GM20431 (cell line): Measurements from ENCODE around the gene COL16A1.

Source experiments
- in situ Hi-C: fragments of 300-500 bp; cut with MseI, MboI; formaldehyde crosslinking; loops from one replicate; pipeline ENCODE4 v1.15.0; 2020; ENCODE audit warnings: low sequenced_read_pairs; ENCODE audit not compliant: unreplicated experiment

COL16A1 gene

DNA sequence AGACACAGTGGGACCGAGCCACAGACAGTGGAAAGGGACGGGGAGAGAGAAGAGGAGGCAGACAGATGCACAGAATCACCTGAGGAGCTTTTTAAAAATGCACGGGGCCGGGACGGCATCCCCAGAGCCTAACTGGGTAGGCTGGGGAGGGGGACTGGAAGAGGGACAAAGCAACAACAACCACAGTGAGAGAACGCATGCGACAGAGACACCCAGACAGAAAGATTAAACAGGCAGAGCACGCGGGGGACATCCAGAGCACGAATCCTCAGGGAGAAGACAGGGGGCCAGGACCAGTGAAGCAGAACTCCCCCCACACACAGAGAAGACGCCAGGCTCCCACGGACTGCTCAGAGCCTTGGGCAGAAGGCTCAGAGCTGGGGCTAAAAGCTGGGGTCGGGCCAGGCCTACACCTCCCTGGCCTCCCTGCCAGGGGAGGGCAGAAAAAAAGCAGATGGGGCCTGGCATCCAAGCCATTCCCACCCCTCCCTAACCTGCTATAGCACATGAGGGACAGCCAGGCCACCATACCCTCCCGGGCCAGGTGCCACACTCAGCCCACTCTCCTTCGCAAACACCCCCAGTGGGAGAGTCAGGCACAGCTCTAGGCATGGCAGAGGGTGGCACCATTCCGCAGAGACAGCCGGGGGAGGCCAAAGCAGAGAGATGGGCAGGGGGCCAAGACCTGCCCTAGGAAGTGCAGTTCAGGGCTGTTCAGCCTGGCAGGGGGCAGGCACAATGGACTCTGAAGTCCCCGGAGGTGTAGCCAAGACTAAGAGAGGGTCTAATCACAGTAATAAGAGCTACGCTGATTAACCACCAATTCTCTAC, 29.8 kb upstream of the COL16A1 start:
- in situ Hi-C loops, result no loop called here

DNA sequence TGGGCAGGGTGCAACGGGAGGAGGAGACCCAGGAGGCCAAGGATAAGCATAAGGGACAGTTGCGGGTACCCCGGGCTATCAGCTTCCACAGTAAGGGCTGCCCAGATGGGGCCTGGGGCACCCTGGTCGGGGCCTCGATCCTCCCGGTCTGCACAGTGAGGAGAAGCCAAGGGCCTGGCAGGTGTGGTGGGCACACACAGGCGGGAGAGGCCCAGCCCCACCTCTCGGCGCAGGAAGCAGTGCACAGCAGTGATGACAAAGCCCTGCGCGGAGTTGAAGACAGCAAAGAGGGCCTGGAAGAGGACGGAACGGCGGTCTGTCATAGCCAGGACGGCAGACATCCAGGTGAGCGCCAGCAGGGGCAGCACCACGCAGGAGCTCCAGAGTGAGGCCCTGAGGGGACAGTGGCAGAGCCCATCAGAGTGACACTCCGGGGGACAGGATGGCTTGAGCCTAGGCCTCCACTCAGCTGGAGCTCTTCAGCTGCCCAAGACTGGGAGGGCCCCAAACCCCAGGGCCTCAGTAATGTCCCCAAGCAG, 29.0 kb upstream of the COL16A1 start:
- in situ Hi-C loops, result no loop called here

DNA sequence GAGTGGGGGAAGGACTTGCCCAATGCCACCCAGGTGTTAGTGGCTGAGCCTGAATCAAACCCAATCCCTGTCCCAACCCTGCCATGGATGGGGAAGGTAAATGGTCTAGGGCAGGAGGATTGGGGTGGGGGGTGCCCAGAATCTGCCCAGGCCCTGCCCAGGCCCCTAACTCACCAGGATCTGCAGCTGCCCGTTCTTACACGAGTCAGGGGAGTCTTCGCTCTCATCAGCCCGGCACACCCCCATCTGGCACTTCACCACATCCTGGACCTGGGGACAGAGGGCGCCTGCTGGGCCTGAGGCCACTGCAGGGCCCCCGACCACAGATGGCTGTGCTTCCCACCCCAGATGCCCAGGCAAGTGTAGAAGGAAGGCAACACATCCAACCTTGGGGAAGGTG, 28.5 kb upstream of the COL16A1 start:
- in situ Hi-C loops, result no loop called here

DNA sequence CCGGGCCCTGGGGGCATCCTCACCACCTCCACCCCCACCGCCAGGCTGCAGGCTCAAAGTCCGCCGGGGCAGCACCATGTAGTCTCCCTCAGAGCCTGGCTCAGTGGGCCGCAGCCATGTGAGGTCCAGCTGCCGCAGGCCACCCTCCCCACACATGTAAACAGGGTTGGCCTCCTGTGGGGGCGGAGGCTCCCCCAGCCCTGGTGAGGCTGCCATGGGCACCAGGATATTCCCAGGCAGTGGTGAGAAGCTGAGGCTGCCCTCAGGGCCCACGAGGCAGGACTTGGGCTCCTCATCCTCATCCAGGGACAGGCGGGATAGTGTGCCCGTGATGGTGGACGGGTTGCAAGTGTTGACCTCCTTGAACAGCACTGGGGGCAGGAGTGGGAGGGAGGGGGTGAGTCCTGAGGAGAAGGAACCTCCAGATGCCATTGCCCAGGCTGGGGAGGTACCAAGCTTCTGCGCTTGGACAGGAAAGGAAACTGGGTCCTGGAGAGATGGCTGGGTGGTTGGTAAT, 27.3 kb upstream of the COL16A1 start:
- in situ Hi-C loops, result no loop called here

DNA sequence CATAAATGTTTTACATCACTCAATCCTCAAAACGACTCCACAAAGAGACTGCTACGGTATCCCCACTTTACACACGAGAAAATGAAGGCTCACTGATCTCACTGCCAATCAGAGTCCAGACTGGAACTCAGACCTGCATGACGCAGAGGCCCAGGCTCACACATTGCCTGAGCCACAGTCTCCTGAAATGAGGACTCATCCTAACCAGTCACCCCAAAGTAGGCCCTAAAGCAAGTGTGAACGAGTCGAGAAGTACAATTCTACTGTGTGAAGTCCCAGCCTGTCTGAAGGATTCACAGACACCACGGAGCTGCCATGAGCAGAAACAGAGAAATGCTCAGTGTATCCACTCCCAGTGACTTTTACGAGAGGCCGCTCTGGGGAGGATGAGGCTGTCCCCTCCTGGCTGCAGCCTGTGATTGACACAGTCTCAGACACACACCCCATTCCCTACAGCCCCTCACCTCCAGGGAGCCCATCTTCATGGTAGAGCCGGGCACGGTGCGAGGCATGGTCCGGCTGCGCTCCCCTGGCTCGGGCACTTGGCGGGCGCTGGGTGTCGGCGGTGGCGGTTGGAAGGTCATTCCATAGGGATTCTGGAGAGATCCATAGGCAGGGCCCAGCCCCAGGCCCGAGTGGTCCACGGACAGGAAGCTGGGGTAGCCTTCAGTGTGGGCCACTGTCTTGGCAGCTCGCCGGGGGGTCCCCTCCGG, 26.7 kb upstream of the COL16A1 start:
- in situ Hi-C loops, result no loop called here

DNA sequence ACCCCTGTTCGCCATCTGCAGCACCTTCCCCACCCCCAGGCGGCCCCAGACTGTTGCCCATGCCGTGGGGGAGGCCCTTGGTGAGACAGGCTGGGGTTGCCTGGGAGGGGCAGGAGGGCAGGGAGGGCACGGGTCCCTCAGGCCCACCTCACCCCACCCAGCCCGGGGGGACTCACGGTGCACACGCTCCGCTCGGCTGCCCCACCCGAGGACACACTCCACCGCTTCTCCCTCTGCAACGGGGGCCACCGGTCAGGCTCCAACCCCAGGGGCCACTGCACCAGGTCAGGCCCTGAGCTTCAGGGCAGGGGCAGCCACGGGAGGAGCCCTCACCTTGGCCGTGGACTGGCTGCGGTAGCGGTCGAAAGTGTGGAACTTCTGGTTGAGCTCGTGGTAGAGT, 24.0 kb upstream of the COL16A1 start:
- in situ Hi-C loops, result no loop called here

DNA sequence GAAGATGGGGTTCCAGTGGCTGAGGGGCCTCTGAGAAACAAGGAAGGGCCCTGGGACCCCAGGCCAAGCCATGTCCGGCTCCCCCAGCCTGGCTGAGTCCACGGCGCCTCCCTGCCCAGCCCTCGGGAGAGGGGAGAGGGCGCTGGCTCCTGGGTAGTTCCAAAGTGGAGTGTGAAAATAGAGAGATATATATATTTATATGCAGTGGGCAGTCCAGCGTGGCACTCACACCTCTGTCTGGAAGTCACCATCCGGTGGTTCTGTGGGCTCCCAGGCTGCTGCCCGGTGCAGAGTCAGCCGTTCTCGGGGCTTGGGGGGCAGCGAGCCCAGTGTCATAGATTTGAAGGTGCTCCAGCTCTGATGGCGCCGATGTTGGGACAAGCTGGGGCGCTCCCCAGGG, 23.4 kb upstream of the COL16A1 start:
- in situ Hi-C loops, result no loop called here

DNA sequence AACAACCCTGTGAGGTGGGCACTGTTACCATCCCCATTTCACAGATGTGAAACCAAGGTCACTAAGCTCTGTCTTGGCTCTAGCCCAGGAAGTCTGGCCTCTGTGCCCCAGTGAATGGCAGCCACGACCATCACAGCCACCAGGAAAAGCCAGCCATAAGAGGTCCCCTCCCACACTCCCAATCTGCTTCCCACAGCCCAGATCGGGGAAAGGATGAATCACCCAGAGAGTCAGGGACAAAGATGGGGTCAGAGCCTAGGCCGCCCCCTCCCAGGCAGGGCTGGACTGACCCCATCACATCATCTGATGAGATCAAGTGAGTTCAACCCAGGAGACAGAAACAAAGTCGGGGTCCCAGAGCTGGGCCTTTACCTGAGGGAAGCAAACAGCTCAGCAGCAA, 22.9 kb upstream of the COL16A1 start:
- in situ Hi-C loops, result no loop called here

DNA sequence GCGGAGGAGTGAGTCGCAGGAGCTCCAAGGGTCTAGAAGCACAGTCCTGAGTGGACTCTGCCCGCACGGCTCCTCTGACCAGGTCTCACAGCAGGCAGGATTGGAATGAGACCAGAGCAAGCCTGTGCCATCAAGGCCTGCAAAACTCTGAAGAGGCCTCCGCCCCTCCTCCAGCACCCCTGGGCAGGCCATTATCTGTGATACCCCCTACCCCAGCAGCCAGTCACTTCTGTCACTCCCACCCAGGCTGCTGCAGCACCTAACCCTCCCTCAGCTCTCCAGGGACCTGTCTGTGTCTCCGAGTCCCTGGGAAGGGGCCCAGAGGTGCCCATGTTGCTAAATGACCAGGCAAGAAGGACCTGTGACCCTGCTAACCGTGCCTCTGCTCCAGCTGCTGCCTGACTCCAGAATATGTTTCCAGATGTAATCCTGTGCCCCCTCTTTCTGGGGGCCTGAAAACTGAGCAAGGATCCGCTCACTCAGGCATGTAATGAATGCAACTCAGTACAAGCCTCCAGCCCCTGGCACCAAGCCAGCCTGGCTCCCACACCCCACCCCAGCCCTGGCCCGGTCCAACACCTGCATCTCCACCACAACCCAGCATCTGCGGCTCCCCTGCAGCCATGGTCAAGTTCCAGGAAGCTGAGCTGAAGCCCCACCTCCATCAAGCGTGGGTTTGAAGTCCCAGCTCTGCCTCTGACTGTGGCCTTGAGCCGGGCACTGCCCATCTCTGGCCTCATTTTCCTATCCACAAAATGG, 22.1 kb upstream of the COL16A1 start:
- in situ Hi-C loops, result no loop called here

DNA sequence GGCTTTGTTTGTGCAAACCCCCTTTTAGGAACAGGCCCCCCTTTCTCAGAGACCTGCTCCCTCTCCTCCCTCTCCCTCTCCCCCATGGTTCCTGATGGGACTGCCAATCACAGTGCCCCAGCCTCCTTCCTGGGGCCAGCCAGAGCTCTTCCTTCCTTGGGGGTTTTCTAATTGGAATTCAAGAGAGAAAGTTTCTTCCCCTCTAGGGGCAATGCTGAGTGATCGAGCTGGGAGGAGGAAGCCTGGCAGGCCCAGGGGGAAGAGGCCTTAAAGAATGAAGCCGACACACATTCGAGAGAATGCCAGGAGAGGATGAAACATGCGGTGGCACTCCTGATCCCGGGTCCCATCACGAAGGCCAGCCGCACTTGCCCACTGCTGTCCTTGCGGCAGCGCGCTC, 21.3 kb upstream of the COL16A1 start:
- in situ Hi-C loops, result no loop called here

DNA sequence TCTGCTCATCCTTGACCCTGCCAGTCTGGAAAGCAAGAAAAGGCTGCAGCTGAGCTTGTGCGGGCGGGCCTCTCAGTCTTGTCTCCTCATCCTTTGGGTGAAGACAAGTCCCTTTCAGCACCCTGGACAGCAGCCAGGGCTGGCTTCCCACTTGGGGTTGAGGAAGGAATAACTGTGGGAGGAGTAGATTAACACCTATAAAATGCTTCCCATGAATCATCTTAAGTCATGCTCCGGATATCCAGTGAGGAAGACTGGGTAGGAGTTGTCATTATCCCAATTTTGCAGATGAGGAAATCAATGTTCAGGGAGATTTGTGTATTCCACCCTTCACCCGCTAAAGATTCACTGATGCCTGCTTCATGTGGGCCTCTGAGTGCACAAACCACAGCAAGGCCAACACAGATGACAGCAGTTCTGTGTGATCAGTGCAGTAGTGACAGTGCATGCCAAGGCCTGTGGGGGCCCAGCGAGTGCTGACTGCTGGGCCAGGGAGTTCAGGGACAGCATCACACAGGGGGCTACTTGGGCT, 20.1 kb upstream of the COL16A1 start:
- in situ Hi-C loops, result no loop called here

DNA sequence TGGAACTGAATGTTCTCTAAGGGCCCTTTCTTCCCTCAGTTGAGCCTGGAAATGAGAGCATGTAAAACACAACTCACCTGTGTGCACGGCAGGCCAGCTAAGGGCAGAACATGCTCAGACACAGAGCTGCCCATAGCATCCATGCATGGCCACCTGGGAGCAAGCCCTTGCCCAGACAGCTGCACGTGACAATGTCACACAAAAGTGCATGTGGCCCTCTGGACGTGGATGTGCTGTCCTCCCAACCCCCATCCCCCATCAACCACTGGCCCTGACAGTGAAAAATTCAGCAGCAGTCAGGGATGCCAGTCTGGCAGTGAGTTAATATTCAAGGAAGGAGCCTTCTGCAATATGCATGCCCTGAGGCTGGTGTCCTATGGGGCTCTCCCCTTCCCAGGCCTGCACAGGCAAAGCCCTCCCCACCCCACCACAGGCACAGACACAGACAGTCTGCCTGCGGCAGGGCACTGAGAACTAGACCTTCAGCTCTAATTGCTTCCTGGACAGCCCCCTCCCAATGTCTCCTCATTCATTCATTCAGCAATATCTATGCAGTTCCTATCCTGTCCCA, 14.6 kb upstream of the COL16A1 start:
- in situ Hi-C loops, result no loop called here

DNA sequence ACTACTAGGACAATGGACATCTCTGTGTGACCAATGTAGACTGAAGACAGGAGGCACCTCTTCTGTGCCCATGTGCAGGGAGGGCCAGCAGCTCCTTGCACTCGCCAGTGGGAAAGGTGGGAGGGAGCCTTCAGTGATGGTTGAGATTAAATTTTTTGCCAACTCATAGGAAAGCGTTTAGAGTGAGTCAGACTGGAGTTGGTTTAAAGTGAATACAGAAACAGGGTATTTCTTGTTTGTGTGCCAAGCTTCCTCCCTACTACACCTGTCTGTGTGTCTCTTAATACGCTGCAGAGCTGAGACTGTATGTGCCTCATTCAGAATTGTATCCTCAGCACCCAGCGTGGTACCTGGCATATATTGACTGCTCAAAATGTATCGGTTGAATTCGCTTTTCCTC, 13.5 kb upstream of the COL16A1 start:
- in situ Hi-C loops, result no loop called here

DNA sequence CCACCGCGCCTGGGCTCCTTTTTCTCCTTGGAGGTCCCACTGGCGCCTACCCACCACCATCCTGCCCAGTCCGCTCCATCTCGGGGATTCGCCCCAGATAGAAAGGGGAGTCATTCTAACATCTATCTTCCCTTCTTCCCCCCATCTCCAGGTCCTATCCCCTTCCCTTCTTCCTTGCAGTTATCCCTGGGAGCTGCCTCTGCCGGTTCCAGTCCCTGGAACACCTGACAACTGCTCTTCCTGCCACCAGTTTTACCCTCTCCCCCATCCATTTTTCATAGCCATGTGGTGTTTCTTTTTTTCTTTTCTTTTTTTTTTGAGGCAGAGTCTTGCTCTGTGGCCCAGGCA, 12.0 kb upstream of the COL16A1 start:
- in situ Hi-C loops, result no loop called here

DNA sequence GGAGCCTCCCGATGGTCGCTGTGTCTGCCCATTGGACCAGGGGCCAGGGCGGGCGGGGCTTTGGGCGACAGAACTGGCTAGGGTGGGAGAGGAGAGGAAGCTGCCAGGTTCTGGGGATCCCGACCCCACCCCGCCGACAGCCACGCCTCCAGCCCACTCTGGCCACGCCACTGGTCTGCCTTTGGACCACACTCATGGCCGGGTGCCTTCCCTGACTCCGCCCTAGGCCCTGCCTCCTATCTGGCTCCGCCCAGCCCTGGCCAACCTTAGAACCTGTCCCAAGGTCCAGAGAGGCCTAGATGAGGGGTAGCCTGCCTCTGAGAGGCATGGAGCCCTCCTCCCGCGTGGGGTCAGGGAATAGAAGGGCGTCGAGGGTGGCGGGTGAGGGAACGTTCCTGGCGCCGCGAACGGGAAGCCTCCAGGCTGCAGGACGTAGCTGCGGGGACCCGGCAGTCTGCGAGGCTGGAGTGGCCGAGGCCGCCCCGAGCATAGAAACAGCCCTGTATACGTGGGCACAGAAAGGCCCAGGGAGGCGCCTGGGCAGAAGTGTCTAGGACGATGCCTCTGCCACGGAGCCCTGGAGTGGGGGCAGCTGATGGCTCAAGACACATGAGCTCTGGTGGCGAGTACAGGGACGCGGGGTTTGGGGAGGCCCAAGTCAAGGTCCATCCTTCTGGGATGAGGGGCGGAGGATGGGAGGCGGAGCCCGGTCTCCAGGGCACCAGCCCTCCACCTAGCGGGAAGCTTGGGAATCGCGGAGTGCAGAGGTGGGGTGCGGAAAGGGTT, 11.5 kb upstream of the COL16A1 start:
- in situ Hi-C loops, result no loop called here

DNA sequence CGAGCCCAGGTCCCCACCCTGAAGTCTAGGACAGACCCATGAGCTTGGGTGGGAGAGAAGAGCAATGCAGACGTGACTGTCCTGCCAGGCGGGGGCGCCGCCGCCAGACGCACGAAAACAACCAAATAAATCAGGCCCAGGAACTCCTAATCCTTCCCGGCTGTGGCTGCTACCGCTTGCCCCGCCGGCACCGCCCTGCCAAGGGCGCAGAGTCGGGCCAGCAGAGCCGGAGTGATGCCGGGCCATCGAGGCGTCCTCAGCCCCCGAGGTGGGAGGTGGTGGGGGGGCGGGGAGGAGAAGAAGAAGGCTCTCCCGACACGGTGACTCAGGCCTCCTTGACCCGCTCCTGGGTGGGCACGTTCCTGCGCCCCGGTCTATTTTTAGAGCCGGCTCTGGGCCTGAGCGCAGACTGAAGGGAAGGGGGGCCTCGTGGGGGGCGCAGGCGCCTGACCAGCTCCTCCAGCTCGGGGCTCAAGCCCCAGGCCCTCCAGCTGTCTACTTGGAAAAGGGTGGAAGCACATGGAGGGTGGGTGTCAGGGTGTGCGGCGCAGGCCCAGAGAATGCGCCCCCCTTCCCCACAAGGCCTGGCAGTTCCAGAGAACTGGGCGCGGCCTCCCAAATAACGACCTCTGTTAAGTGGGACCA, 10.7 kb upstream of the COL16A1 start:
- in situ Hi-C loops, result no loop called here

DNA sequence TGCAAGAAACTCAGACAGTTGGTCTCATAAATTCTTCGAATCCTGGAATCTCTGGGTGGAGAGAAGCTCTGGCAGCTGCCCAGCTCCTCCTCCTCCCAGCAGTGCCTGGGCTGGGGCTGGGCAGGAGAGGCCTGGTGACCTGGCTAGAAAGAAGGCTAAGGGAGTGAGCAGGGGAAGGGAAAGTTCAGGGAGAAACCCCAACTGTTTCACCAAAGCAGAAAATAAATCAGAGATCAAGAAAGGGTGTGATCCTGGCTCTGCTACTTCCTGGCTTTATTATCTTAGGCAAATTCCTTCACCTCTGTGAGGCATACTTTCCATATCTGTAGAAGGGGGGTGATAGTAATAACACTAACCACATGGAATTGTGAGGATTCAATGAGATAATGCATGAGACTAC, 8.8 kb upstream of the COL16A1 start:
- in situ Hi-C loops, result no loop called here

DNA sequence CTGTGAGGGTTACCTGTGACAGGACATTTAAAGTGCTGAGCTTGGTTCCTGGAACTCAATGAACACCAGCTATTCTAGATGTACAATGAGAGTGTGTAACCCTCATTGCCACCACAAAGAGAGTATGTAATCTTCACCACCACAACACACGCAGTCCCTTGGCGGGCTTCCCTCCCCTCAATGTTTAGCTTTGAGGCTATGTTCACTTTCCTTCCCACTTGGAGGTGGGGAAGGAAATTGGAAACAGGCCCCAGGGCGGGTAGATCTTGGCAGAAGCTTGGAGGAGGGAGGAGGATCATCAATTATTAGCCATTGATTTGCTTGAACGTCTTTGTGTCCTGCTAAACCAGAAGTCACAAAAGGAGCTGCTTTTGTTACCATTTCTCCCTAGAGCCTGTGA, 8.3 kb upstream of the COL16A1 start:
- in situ Hi-C loops, result no loop called here

DNA sequence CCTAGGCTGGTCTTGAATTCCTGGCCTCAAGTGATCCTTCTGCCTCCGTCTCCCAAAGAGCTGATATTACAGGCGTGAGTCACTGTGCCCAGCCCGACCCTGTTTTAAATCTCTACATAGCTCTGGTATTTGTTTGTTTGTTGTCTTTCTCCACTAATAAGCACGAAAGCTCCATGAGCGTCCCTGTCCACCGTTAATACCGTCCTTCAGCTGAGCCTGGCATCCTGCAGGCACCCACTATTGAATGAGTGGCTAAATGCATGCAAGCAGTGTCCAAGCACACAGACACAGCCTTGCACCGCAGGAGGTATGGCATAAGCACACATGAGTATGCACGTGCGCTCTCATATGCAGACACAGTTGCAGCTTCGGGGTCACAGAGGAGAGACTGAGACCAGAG, 4.5 kb upstream of the COL16A1 start:
- in situ Hi-C loops, result no loop called here
